NCI-H2196 (cell line): ENCODE data around the gene TTC9.

Source experiments
- DNase-seq: peaks from one replicate; lab custom pipeline; 2025; ENCODE audit not compliant: unreplicated experiment; lab: John Stamatoyannopoulos, UW

TTC9 gene

GRCh38 chr14:70643967-70644366 lies 2.3 kb downstream of the TTC9 start:
- DNase-seq: no peak

GRCh38 chr14:70645892-70646291 lies 4.2 kb downstream of the TTC9 start:
- no peak for DNase-seq

GRCh38 chr14:70646705-70647104 lies 5.0 kb downstream of the TTC9 start:
- no peak for DNase-seq

GRCh38 chr14:70648346-70648745 lies 6.6 kb downstream of the TTC9 start:
- DNase-seq: no peak

- no peak for DNase-seq
These were observed 8.1 kb downstream of the TTC9 start for GRCh38 chr14:70649803-70650202.

GRCh38 chr14:70651522-70651921 lies 9.8 kb downstream of the TTC9 start:
- DNase-seq: no peak

GRCh38 chr14:70652871-70653270 lies 11.2 kb downstream of the TTC9 start:
- DNase-seq: no peak

- DNase-seq: no peak
These were observed 11.9 kb downstream of the TTC9 start for GRCh38 chr14:70653662-70654061.

GRCh38 chr14:70654632-70655031 lies 12.9 kb downstream of the TTC9 start:
- no peak for DNase-seq

- no peak for DNase-seq
These were observed 13.6 kb downstream of the TTC9 start for GRCh38 chr14:70655110-70655826.

- DNase-seq: no peak
These were observed 17.2 kb downstream of the TTC9 start for GRCh38 chr14:70658899-70659298.

- peak; percentile 39 for DNase-seq
These were observed 19.5 kb downstream of the TTC9 start for GRCh38 chr14:70660967-70661893.

GRCh38 chr14:70662080-70662479 lies 20.4 kb downstream of the TTC9 start:
- DNase-seq: no peak

- no peak for DNase-seq
These were observed 21.1 kb downstream of the TTC9 start for GRCh38 chr14:70662816-70663215.

- no peak for DNase-seq
These were observed 22.0 kb downstream of the TTC9 start for GRCh38 chr14:70663707-70664179.

GRCh38 chr14:70664698-70665447 lies 23.2 kb downstream of the TTC9 start:
- DNase-seq: peak; percentile 38

- peak; percentile 84 for DNase-seq
These were observed 24.0 kb downstream of the TTC9 start for GRCh38 chr14:70665448-70666360.

GRCh38 chr14:70666361-70666686 lies 24.6 kb downstream of the TTC9 start:
- no peak for DNase-seq

- DNase-seq: no peak
These were observed 29.4 kb downstream of the TTC9 start for GRCh38 chr14:70670992-70671651.
